ENCODE results near the gene WDR77.

Gene WDR77

DNA sequence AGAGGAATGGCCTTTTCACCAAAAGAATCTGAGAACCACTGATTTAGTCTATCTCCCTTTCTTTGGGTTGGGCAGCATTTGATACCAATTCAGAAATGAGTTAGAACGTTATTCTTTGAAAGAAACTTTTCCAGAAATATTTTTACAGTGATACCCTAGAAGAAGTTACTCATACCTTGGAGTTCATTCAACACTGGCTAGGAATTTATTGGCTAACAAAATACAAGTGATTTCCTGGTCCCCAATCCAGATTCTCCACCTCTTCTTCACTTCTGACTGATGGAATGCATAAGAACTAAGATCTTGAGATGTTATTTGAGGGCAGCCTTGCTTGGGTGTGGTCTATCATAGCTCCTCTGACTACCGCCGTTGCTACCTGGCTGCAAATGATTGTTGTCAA is 34.1 kb upstream of the WDR77 start:
- no peak overlapping the region for H3K4me3 ChIP-seq (ENCODE audit: low read length)
- H3K36me3 ChIP-seq (ENCODE audit: control insufficient read depth, insufficient read depth, low read length, severe bottlenecking), result no peaks in the 10 kb centered on the region
- H3K4me1 ChIP-seq (ENCODE audit: control insufficient read depth, insufficient read depth, low read length), result peaks cover 5% of the 10 kb centered on the region
- H3K9me3 ChIP-seq (ENCODE audit: control insufficient read depth, low read length), result no peaks in the 10 kb centered on the region
- DNase-seq (ENCODE audit: low read depth), result peak; percentile 8
- no peaks in the 10 kb centered on the region for H3K27me3 ChIP-seq (replicated peaks; ENCODE audit: control insufficient read depth, insufficient read depth, low read length)
- H3K9ac ChIP-seq (ENCODE audit: low read length), result no peak overlapping the region

DNA sequence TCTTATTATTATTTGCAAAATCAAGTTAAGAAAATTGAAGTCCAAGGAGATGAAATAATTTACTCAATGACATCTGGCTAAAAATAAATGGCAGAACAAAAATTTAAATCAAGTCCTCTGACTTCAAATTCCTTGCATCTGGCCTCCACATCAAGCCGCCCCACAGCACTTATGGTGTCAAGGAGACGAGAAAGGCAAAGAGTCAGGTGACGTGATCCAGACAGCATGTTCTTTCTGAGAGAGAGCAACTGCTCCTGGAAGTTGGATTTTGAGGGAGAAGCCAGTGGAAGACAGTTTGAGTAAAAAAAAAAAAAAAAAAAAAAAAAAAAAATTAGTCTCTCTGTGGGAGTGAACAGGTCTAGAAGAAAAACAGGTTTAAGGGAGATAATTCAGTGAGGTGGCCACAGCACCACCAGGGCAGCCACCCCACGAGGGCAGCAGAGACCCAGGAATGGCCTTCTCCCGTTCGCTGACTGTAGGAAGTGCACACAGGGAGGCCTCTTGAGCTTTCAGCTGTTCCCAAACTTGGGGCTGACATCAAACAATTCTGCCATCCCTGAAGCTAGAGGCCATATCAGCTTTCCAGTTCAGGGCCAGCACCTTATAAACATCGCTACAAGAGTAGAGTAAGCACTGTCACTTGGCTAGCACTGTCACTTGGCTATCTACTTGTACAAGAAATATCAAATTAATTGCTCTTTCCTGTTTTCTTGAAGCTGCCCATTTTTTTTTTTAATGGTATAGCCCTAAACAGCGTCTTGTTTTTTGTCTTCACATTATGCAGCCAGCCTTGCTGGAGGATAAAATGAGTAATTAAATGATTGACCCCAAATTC is 32.5 kb upstream of the WDR77 start:
- H3K4me1 ChIP-seq (ENCODE audit: control insufficient read depth, insufficient read depth, low read length), result peaks cover 5% of the 10 kb centered on the region
- peak; percentile 73 for DNase-seq (ENCODE audit: low read depth)
- no peaks in the 10 kb centered on the region for H3K9me3 ChIP-seq (ENCODE audit: control insufficient read depth, low read length)
- no peaks in the 10 kb centered on the region for H3K27me3 ChIP-seq (replicated peaks; ENCODE audit: control insufficient read depth, insufficient read depth, low read length)
- no peak overlapping the region for H3K9ac ChIP-seq (ENCODE audit: low read length)
- no peaks in the 10 kb centered on the region for H3K36me3 ChIP-seq (ENCODE audit: control insufficient read depth, insufficient read depth, low read length, severe bottlenecking)
- H3K4me3 ChIP-seq (ENCODE audit: low read length), result no peak overlapping the region

DNA sequence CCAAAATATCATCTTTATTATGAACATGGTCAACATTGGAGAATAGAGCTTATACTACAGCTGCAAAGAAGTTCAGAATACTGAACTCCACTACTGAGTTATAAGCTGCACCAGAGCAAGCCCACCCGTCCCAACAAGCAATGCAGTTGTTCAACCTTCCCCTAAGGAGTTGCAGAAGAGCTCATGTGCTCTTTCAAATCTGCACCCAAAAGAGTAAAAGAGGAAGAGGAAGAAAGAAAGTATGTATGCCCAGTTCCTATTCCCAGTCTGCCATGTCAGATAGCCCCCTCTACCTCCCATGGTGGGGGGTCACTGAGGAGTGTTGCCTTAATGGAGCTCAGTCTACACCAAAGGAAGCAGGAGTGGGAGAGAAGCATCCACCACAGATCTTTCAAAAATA is 31.6 kb upstream of the WDR77 start:
- H3K9me3 ChIP-seq (ENCODE audit: control insufficient read depth, low read length), result no peaks in the 10 kb centered on the region
- DNase-seq (ENCODE audit: low read depth), result no peak
- no peak overlapping the region for H3K9ac ChIP-seq (ENCODE audit: low read length)
- H3K4me3 ChIP-seq (ENCODE audit: low read length), result no peak overlapping the region
- H3K27me3 ChIP-seq (replicated peaks; ENCODE audit: control insufficient read depth, insufficient read depth, low read length), result no peaks in the 10 kb centered on the region
- H3K4me1 ChIP-seq (ENCODE audit: control insufficient read depth, insufficient read depth, low read length), result peaks cover 5% of the 10 kb centered on the region
- H3K36me3 ChIP-seq (ENCODE audit: control insufficient read depth, insufficient read depth, low read length, severe bottlenecking), result no peaks in the 10 kb centered on the region

DNA sequence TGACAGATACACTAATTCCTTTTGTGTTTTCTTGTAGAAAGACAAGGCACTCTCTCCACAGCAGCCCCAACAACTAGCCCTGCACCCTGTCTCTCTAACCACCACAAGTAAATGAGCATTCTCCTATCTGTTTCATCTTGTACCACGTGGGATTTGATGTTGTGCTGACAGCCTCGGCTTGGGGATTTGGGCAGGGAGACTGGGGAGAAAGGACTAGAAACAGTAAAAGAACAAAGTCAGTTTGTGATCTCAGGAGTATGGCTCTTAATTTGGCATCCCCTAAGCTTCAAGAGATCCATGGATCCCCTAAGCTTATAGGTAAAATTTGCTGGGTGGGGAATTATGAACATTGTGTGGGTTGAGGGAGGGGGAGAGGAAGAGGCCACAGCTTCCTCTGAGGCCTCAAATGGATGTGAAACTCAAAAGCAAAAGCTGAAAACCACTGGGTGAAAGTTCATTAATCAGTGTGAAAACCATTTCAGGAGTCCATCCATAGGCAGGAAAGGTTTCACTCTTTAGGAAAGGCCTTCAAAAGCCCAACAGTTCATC is 27.8 kb upstream of the WDR77 start:
- Histone ChIP-seq H3K4me3 (ENCODE audit: low read length) (no peak overlapping the region), H3K36me3 (ENCODE audit: control insufficient read depth, insufficient read depth, low read length, severe bottlenecking) (peaks cover under 1% of the 10 kb centered on the region), H3K4me1 (ENCODE audit: control insufficient read depth, insufficient read depth, low read length) (no peaks in the 10 kb centered on the region), H3K9ac (ENCODE audit: low read length) (no peak overlapping the region), H3K9me3 (ENCODE audit: control insufficient read depth, low read length) (no peaks in the 10 kb centered on the region), H3K27me3 (replicated peaks; ENCODE audit: control insufficient read depth, insufficient read depth, low read length) (no peaks in the 10 kb centered on the region)
- no peak for DNase-seq (ENCODE audit: low read depth)

DNA sequence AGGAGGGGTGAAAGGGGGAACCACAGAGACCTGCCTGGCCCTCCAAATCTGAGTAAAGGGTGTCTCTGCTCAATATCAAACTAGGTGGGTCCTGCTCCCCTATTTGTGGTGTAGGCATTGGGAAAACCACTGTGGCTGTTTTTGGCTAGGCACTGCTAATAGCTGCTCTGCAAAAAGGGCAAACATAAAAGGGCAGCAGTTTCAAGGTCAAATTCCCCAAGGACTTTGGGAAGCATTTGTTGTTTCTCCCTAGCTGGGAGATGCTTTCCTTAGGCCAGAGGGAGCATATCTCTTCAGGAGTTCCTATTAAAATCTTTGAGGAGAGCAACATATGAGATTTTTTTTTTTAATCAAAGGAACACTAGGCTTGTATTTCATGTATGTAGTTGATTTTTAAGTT is 27.2 kb upstream of the WDR77 start:
- no peak overlapping the region for H3K4me3 ChIP-seq (ENCODE audit: low read length)
- peaks cover 7% of the 10 kb centered on the region for H3K36me3 ChIP-seq (ENCODE audit: control insufficient read depth, insufficient read depth, low read length, severe bottlenecking)
- H3K4me1 ChIP-seq (ENCODE audit: control insufficient read depth, insufficient read depth, low read length), result no peaks in the 10 kb centered on the region
- H3K9ac ChIP-seq (ENCODE audit: low read length), result no peak overlapping the region
- no peak for DNase-seq (ENCODE audit: low read depth)
- H3K27me3 ChIP-seq (replicated peaks; ENCODE audit: control insufficient read depth, insufficient read depth, low read length), result no peaks in the 10 kb centered on the region
- no peaks in the 10 kb centered on the region for H3K9me3 ChIP-seq (ENCODE audit: control insufficient read depth, low read length)

DNA sequence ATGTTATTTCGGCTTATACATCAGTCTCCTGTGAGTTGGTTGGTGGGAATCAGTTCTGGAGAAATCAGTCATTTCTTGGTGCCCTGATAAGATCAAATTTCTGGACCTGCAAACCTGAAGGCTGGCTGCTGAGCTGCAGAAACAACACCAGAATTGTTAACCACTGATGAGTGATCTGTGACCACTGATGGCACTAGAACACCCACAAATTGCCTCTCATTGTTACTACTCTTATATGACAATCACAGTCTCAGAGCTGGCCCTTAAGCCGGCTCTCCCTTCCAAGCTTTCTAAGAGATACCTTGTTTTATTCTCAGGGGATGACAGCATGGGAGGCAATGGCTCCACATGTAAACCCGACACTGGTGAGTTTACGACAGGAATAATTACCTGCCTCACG is 26.6 kb upstream of the WDR77 start:
- no peaks in the 10 kb centered on the region for H3K9me3 ChIP-seq (ENCODE audit: control insufficient read depth, low read length)
- H3K9ac ChIP-seq (ENCODE audit: low read length), result no peak overlapping the region
- no peak for DNase-seq (ENCODE audit: low read depth)
- peaks cover 7% of the 10 kb centered on the region for H3K36me3 ChIP-seq (ENCODE audit: control insufficient read depth, insufficient read depth, low read length, severe bottlenecking)
- no peak overlapping the region for H3K4me3 ChIP-seq (ENCODE audit: low read length)
- no peaks in the 10 kb centered on the region for H3K4me1 ChIP-seq (ENCODE audit: control insufficient read depth, insufficient read depth, low read length)
- no peaks in the 10 kb centered on the region for H3K27me3 ChIP-seq (replicated peaks; ENCODE audit: control insufficient read depth, insufficient read depth, low read length)

DNA sequence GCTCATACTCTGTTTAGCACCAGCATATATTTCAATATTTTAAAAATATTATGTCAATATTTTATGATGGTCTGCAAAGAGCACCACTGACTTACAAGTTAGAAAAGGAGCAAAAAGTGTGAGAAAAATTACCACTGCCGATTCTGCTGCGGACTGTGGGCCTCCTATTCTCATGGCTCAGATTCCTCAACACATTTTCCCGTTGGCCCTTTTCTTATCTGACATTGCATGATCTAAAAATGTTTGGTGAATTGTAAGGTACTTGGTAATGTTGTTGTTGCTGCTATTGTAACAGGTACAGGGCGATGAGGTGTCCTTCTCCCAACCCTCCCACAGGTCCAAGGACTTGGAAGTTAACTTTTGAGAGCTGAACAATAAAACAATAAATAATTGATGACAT is 25.5 kb upstream of the WDR77 start:
- peaks cover 19% of the 10 kb centered on the region for H3K36me3 ChIP-seq (ENCODE audit: control insufficient read depth, insufficient read depth, low read length, severe bottlenecking)
- no peak overlapping the region for H3K4me3 ChIP-seq (ENCODE audit: low read length)
- H3K9ac ChIP-seq (ENCODE audit: low read length), result no peak overlapping the region
- no peaks in the 10 kb centered on the region for H3K27me3 ChIP-seq (replicated peaks; ENCODE audit: control insufficient read depth, insufficient read depth, low read length)
- H3K9me3 ChIP-seq (ENCODE audit: control insufficient read depth, low read length), result no peaks in the 10 kb centered on the region
- H3K4me1 ChIP-seq (ENCODE audit: control insufficient read depth, insufficient read depth, low read length), result no peaks in the 10 kb centered on the region
- DNase-seq (ENCODE audit: low read depth), result no peak

DNA sequence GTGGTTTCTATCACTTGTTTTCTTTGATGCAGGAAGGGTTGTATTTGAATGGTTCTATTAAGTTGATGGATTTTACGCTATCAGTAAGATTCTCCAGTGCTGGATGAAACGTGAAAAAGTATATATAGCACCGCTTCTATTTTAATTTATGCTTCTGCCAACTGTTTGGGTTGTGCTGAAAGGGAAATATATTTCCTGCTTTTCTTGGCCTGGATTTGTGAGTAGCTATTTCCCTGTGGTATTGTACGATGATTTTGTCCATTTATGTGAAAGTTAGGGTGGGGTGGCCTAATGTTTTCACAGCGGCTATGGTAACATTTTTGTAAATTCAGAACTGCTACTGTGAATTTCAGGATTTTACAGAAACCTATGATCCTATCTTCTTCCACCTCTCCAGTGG is 25.1 kb upstream of the WDR77 start:
- H3K4me3 ChIP-seq (ENCODE audit: low read length), result no peak overlapping the region
- no peak overlapping the region for H3K9ac ChIP-seq (ENCODE audit: low read length)
- H3K27me3 ChIP-seq (replicated peaks; ENCODE audit: control insufficient read depth, insufficient read depth, low read length), result no peaks in the 10 kb centered on the region
- DNase-seq (ENCODE audit: low read depth), result no peak
- no peaks in the 10 kb centered on the region for H3K9me3 ChIP-seq (ENCODE audit: control insufficient read depth, low read length)
- H3K4me1 ChIP-seq (ENCODE audit: control insufficient read depth, insufficient read depth, low read length), result no peaks in the 10 kb centered on the region
- H3K36me3 ChIP-seq (ENCODE audit: control insufficient read depth, insufficient read depth, low read length, severe bottlenecking), result peaks cover 23% of the 10 kb centered on the region

DNA sequence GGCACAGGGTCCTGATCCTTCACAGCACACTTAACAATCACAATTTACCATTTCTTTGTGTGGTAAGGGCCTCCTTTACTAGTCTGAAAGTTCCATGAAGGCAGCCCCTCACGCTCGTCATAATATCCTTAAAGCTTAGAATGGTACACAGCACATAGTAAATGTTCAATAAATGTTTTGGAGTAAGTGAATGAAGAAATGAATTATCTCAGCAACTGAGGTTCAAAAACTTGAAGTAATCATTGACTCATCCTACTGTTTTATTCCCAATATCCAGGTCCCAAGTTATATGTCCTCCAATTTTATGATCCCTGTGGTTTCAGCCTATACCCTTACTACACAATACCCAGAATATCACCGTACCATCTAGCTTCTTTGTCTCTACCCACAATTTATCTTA is 22.5 kb upstream of the WDR77 start:
- Histone ChIP-seq H3K9ac (ENCODE audit: low read length) (no peak overlapping the region), H3K9me3 (ENCODE audit: control insufficient read depth, low read length) (no peaks in the 10 kb centered on the region), H3K4me3 (ENCODE audit: low read length) (no peak overlapping the region), H3K36me3 (ENCODE audit: control insufficient read depth, insufficient read depth, low read length, severe bottlenecking) (peaks cover 45% of the 10 kb centered on the region), H3K27me3 (replicated peaks; ENCODE audit: control insufficient read depth, insufficient read depth, low read length) (no peaks in the 10 kb centered on the region), H3K4me1 (ENCODE audit: control insufficient read depth, insufficient read depth, low read length) (no peaks in the 10 kb centered on the region)
- no peak for DNase-seq (ENCODE audit: low read depth)

DNA sequence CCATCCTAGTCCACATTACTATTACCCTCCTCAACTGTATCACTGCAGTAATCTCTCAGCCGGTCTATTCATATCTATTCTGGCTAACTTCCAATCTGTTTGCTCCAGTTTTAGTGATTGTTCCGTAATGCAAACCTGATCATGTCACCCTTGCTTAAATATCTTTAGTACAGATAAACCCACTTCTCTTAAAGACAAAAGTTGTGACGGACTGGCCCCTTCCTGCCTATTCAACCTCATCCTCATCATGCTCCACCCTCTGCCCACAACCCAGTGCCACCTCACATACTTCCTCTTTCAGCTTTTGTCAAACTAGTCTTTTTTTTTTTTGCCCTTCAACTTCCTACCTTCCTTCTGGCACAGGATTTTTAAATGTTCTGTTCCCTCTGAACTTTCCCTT is 22.0 kb upstream of the WDR77 start:
- no peak overlapping the region for H3K4me3 ChIP-seq (ENCODE audit: low read length)
- no peak overlapping the region for H3K9ac ChIP-seq (ENCODE audit: low read length)
- H3K36me3 ChIP-seq (ENCODE audit: control insufficient read depth, insufficient read depth, low read length, severe bottlenecking), result peaks cover 45% of the 10 kb centered on the region
- H3K9me3 ChIP-seq (ENCODE audit: control insufficient read depth, low read length), result no peaks in the 10 kb centered on the region
- no peaks in the 10 kb centered on the region for H3K27me3 ChIP-seq (replicated peaks; ENCODE audit: control insufficient read depth, insufficient read depth, low read length)
- H3K4me1 ChIP-seq (ENCODE audit: control insufficient read depth, insufficient read depth, low read length), result no peaks in the 10 kb centered on the region
- no peak for DNase-seq (ENCODE audit: low read depth)

DNA sequence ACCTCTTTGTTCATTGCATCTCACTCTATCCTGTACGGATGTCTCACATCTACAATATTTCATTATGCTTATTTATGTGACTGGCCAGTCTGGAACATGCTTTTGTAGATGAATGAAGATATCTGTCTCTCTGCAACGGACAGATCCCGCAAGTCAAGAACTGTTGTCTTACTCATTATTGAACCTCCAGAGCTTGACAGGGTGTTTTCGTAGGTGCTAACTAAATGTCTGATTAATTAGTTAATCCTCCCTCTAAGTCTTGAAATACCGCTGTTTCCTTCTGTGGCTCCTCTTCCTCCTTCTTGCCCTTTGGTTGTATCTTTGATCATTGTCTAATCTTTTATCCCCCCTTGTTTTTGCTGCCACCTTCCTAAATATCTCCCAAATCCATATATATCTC is 21.5 kb upstream of the WDR77 start:
- no peaks in the 10 kb centered on the region for H3K4me1 ChIP-seq (ENCODE audit: control insufficient read depth, insufficient read depth, low read length)
- peaks cover 45% of the 10 kb centered on the region for H3K36me3 ChIP-seq (ENCODE audit: control insufficient read depth, insufficient read depth, low read length, severe bottlenecking)
- DNase-seq (ENCODE audit: low read depth), result no peak

DNA sequence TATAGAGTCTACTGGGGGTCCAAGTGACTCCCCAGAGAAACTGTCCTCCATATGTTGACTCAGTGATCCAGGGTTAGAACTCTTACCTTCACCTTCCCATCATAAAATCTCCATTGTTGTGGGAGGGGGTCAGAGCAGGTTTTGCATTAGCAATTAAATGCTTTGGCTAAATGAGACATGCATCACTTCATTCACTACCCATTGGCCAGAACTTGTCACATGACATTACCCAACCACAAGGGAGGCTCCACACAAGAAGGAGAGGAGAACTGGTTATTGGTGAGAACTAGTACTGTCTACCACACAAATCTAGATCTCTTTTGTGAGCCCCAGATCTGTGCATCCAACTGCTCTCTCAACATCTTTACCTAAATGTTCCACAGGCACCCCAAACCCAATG is 20.5 kb upstream of the WDR77 start:
- DNase-seq (ENCODE audit: low read depth), result no peak
- Histone ChIP-seq H3K36me3 (ENCODE audit: control insufficient read depth, insufficient read depth, low read length, severe bottlenecking) (peaks cover 45% of the 10 kb centered on the region), H3K9me3 (ENCODE audit: control insufficient read depth, low read length) (no peaks in the 10 kb centered on the region), H3K9ac (ENCODE audit: low read length) (no peak overlapping the region), H3K27me3 (replicated peaks; ENCODE audit: control insufficient read depth, insufficient read depth, low read length) (no peaks in the 10 kb centered on the region), H3K4me3 (ENCODE audit: low read length) (no peak overlapping the region), H3K4me1 (ENCODE audit: control insufficient read depth, insufficient read depth, low read length) (no peaks in the 10 kb centered on the region)

More for the DNA sequence above, 21.5 kb upstream of the WDR77 start:
- no peak overlapping the region for H3K9ac ChIP-seq (ENCODE audit: low read length)
- H3K27me3 ChIP-seq (replicated peaks; ENCODE audit: control insufficient read depth, insufficient read depth, low read length), result no peaks in the 10 kb centered on the region
- H3K4me3 ChIP-seq (ENCODE audit: low read length), result no peak overlapping the region
- no peaks in the 10 kb centered on the region for H3K9me3 ChIP-seq (ENCODE audit: control insufficient read depth, low read length)

Measured in adipocyte (in vitro differentiated cells).